Esophagus muscularis mucosa (tissue), 4 donors: ENCODE results near the gene AQP2. TPM values are rescaled to one million over a fixed set of nuclear protein-coding genes. Genes with fewer than 3 reads are reported as not detected.

Source experiments
- DNase-seq: peaks from one replicate; pipeline ENCODE4 v3.0.0-alpha.2; 2017; ENCODE audit errors: extremely low spot score
- H3K27ac ChIP-seq, 4 donors: fragments of 200-600 bp; sonication (generic); replicated peaks in 1 of 4; 1 replicate in 3 of 4; 2 replicates in 1 of 4; pipeline ENCODE4 v1.5.1; 2016 to 2019; ENCODE audit warnings: mild to moderate bottlenecking in 1 of 4
- H3K27me3 ChIP-seq, 4 donors: fragments of 200-600 bp; sonication (generic); one replicate each; pipeline versions ENCODE4 v1.5.1 to v1.6.0; 2016 to 2019
- H3K36me3 ChIP-seq, 4 donors: fragments of 200-600 bp; sonication (generic); one replicate each; pipeline ENCODE4 v1.5.1; 2016 to 2019
- H3K4me1 ChIP-seq, 4 donors: fragments of 200-600 bp; sonication (generic); one replicate each; pipeline ENCODE4 v1.5.1; 2016 to 2019
- H3K4me3 ChIP-seq, 4 donors: fragments of 200-600 bp; sonication (generic); 1 replicate in 2 of 4; 2 replicates in 2 of 4; pipeline ENCODE4 v1.5.1; 2016 to 2019; ENCODE audit warnings: mild to moderate bottlenecking in 4 of 4, moderate library complexity in 1 of 4
- H3K9me3 ChIP-seq, 4 donors: fragments of 200-600 bp; sonication (generic); 1 replicate in 3 of 4; 2 replicates in 1 of 4; pipeline ENCODE4 v1.5.1; 2016 to 2019
- CTCF ChIP-seq, 3 experiments: fragments of 200-600 bp in 2 of 3; fragments of 450-650 bp in 1 of 3; sonication (generic) in 2 of 3; IDR thresholded peaks; one replicate each; pipeline ENCODE4 v1.5.1; 2017 to 2019; ENCODE audit warnings: antibody characterized with exemption in 3 of 3, mild to moderate bottlenecking in 2 of 3, moderate library complexity in 1 of 3
- EP300 ChIP-seq: sonication (generic); formaldehyde crosslinking; IDR thresholded peaks from one replicate; pipeline ENCODE4 v1.6.1; 2017; ENCODE audit warnings: antibody characterized with exemption
- POLR2A ChIP-seq: fragments of 450-650 bp; IDR thresholded peaks from one replicate; pipeline ENCODE4 v1.6.1; 2017; ENCODE audit warnings: antibody characterized with exemption, moderate library complexity, mild to moderate bottlenecking, low read depth
- POLR2AphosphoS5 ChIP-seq, 2 donors: sonication (generic); formaldehyde crosslinking; IDR thresholded peaks; one replicate each; pipeline ENCODE4 v1.6.1; 2017; ENCODE audit warnings: antibody characterized with exemption in 2 of 2
- WGBS: methylation state at CpG from one replicate; pipeline ENCODE4 v1.1.5; 2018; 5-methylcytosine and 5-hydroxymethylcytosine counted together
- intact Hi-C: fragments of 100-400 bp; cut with DNase I; formaldehyde crosslinking; loops from one replicate; pipeline ENCODE4 v1.15.1; 2023
- total RNA-seq, 4 donors: library from RNA; depleted of rRNA; stranded (reverse); fragments of >200 nt; gene quantifications; one replicate each; pipeline versions ENCODE4 v1.1.0 to v1.2.1, GENCODE V29; 2016

AQP2 gene
- total RNA-seq, 4 donors from 2014 or later = not detected

- 87% methylated on average over 14 of the region's 14 CpGs for WGBS
- Histone ChIP-seq H3K9me3 (no peaks in the 10 kb centered on the region), H3K27me3 (peaks cover 0 to 63% (median 18%) of the 10 kb centered on the region in 4 donors), H3K4me3 (no peak overlapping the region), H3K4me1 (peaks cover 0 to 10% (median 2%) of the 10 kb centered on the region in 4 donors), H3K27ac (no peak overlapping the region), H3K36me3 (no peaks in the 10 kb centered on the region)
- no peak for TF ChIP-seq POLR2AphosphoS5 (IDR thresholded peaks at IDR 0.05)
- no peak for TF ChIP-seq POLR2A
- no peak for TF ChIP-seq EP300
- TF ChIP-seq CTCF (IDR thresholded peaks at IDR 0.05) = no peak
- DNase-seq = no peak
- intact Hi-C loops = no loop called here
Measured at GRCh38 chr12:49951411-49952240, 1.1 kb downstream of the AQP2 start.

- Histone ChIP-seq H3K27me3 (peaks cover 0 to 72% (median 18%) of the 10 kb centered on the region in 4 donors), H3K4me1 (peaks cover 0 to 10% (median 2%) of the 10 kb centered on the region in 4 donors), H3K27ac (no peak overlapping the region), H3K9me3 (no peaks in the 10 kb centered on the region), H3K36me3 (no peaks in the 10 kb centered on the region), H3K4me3 (no peak overlapping the region)
- TF ChIP-seq CTCF (IDR thresholded peaks at IDR 0.05) (no peak), POLR2AphosphoS5 (IDR thresholded peaks at IDR 0.05) (no peak)
- 80% methylated on average over 1 of the region's 1 CpG for WGBS
- DNase-seq = no peak
- intact Hi-C loops = no loop called here
Measured at GRCh38 chr12:49952391-49953055, 2.0 kb downstream of the AQP2 start.

GRCh38 chr12:49953151-49953550 lies 2.6 kb downstream of the AQP2 start:
- Histone ChIP-seq H3K27ac (no peak overlapping the region), H3K27me3 (peaks cover 0 to 78% (median 18%) of the 10 kb centered on the region in 4 donors), H3K4me1 (peaks cover 0 to 10% (median 2%) of the 10 kb centered on the region in 4 donors), H3K9me3 (no peaks in the 10 kb centered on the region), H3K4me3 (no peak overlapping the region), H3K36me3 (no peaks in the 10 kb centered on the region)
- TF ChIP-seq POLR2A (no peak), CTCF (IDR thresholded peaks at IDR 0.05) (no peak), POLR2AphosphoS5 (IDR thresholded peaks at IDR 0.05) (no peak), EP300 (no peak)
- intact Hi-C loops = no loop called here
- WGBS = 96% methylated on average over 3 of the region's 4 CpGs
- DNase-seq = no peak

DNA sequence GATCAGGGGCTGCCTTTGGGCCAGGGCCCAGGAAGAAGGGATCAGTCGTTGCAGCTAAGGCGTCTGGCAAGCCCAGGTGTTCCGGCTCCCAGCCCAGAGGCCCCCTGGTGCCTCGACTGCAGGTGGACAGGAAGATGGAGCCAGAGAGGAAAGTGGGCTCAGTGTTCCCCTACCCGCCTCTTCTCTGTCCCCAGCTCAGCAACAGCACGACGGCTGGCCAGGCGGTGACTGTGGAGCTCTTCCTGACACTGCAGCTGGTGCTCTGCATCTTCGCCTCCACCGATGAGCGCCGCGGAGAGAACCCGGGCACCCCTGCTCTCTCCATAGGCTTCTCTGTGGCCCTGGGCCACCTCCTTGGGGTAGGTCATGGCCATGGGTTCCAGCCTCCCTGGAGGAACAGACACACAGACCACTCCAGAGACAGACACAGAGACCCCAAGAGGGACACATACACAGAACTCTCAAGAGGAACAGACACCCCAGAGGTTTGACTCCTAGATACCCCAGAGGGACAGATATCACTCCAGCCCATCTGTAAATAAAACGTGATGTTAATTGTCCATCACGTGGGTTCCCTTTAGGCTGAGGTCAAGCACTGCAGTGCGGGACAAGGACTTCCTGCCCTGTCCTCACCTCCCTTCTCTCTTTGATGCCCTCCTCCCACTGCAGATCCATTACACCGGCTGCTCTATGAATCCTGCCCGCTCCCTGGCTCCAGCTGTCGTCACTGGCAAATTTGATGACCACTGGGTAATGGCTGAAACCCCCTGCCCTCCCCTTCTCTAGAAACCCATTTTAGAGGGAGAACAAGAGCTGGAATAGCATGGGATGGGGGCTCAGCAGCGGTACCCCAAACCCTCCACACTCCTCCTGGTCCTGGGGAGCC lies 3.7 kb downstream of the AQP2 start:
- intact Hi-C loops = no loop called here
- no peaks in the 10 kb centered on the region for H3K9me3 ChIP-seq
- no peak overlapping the region for H3K27ac ChIP-seq
- WGBS = 61% methylated on average over 15 of the region's 21 CpGs
- TF ChIP-seq POLR2A (no peak), POLR2AphosphoS5 (IDR thresholded peaks at IDR 0.05) (no peak), CTCF (IDR thresholded peaks at IDR 0.05) (no peak), EP300 (no peak)
- no peak for DNase-seq
- no peaks in the 10 kb centered on the region for H3K36me3 ChIP-seq
- peaks cover 0 to 10% (median 2%) of the 10 kb centered on the region in 4 donors for H3K4me1 ChIP-seq
- H3K4me3 ChIP-seq = no peak overlapping the region
- H3K27me3 ChIP-seq = peaks cover 0 to 89% (median 22%) of the 10 kb centered on the region in 4 donors
